Upper lobe of right lung (tissue), 1 donor: ENCODE data around the gene CD1D. TPM values are rescaled to one million over a fixed set of nuclear protein-coding genes. Genes with fewer than 3 reads are reported as not detected.
"Not testable (repeated sequence)": the region's sequence is repeated elsewhere in the genome, so short reads cannot be mapped to it uniquely, and the experiment has no call there.

ENCODE experiments used
- ATAC-seq: fragments of 200-7000 bp; cut with Tn5 transposase; one replicate; pipeline ENCODE4 v1.9.1; 2020; ENCODE audit warnings: mild to moderate bottlenecking, moderate library complexity
- DNase-seq: peaks from one replicate; pipeline ENCODE4 v3.0.0-alpha.2; 2020
- H3K27ac ChIP-seq: fragments of 200-600 bp; one replicate; pipeline ENCODE4 v1.8.0; 2022
- H3K27me3 ChIP-seq: fragments of 200-600 bp; one replicate; pipeline ENCODE4 v1.8.0; 2022; ENCODE audit warnings: mild to moderate bottlenecking
- H3K36me3 ChIP-seq: fragments of 200-600 bp; one replicate; pipeline ENCODE4 v1.8.0; 2022
- H3K4me1 ChIP-seq: fragments of 200-600 bp; one replicate; pipeline ENCODE4 v1.8.0; 2022
- H3K4me3 ChIP-seq: fragments of 200-600 bp; one replicate; pipeline ENCODE4 v1.8.0; 2022; ENCODE audit warnings: mild to moderate bottlenecking
- H3K9me3 ChIP-seq: fragments of 200-600 bp; one replicate; pipeline ENCODE4 v1.8.0; 2022
- CTCF ChIP-seq: fragments of 200-600 bp; IDR thresholded peaks from one replicate; pipeline ENCODE4 v1.8.0; 2022; ENCODE audit warnings: antibody characterized with exemption
- intact Hi-C: fragments of 100-400 bp; cut with DNase I; formaldehyde crosslinking; loops from one replicate; pipeline ENCODE4 v1.11.0; 2022
- total RNA-seq: library from RNA; stranded (reverse); fragmentation: NEBNext Ultra II Directional; extraction: Animal tissue kit (Norgen Biotek cat#: 25700); gene quantifications from one replicate; pipeline ENCODE4 v1.2.1, GENCODE V29; 2021
- donor health status: DM: no; HTN: yes; CAD: no; lungs with severe emphysema.

Gene CD1D
- total RNA-seq, 1 donor from 2014 or later = 5.3 TPM

GRCh38 chr1:158208586-158209116 is 28.0 kb downstream of the CD1D start:
- intact Hi-C loops = no loop called here
- H3K27ac ChIP-seq = no peak overlapping the region

GRCh38 chr1:158212320-158212719 is 31.6 kb downstream of the CD1D start:
- H3K4me3 ChIP-seq = no peak overlapping the region
- H3K36me3 ChIP-seq = no peaks in the 10 kb centered on the region
- H3K27me3 ChIP-seq = peaks cover 13% of the 10 kb centered on the region
- no peak overlapping the region for H3K27ac ChIP-seq
- TF ChIP-seq CTCF = no peak
- DNase-seq (no peak), ATAC-seq (no peak)
- intact Hi-C loops = no loop called here
- no peaks in the 10 kb centered on the region for H3K9me3 ChIP-seq
- H3K4me1 ChIP-seq = no peaks in the 10 kb centered on the region

More at GRCh38 chr1:158208586-158209116, 28.0 kb downstream of the CD1D start:
- no peaks in the 10 kb centered on the region for H3K9me3 ChIP-seq
- no peak for TF ChIP-seq CTCF
- H3K4me1 ChIP-seq = peaks cover 8% of the 10 kb centered on the region
- DNase-seq = no peak
- H3K4me3 ChIP-seq = no peak overlapping the region
- peaks cover 7% of the 10 kb centered on the region for H3K27me3 ChIP-seq
- ATAC-seq = no peak
- no peaks in the 10 kb centered on the region for H3K36me3 ChIP-seq

GRCh38 chr1:158223445-158223844 is 42.8 kb downstream of the CD1D start:
- H3K36me3 ChIP-seq, H3K9me3 ChIP-seq, intact Hi-C loops, H3K27ac ChIP-seq, H3K4me3 ChIP-seq, ATAC-seq, H3K27me3 ChIP-seq, DNase-seq, H3K4me1 ChIP-seq: not testable (repeated sequence)

GRCh38 chr1:158227904-158228623 is 47.4 kb downstream of the CD1D start:
- H3K4me3 ChIP-seq = no peak overlapping the region
- ATAC-seq = peak; percentile 93
- H3K36me3 ChIP-seq = no peaks in the 10 kb centered on the region
- H3K27me3 ChIP-seq = no peaks in the 10 kb centered on the region
- no peaks in the 10 kb centered on the region for H3K9me3 ChIP-seq
- H3K4me1 ChIP-seq = no peaks in the 10 kb centered on the region
- intact Hi-C loops = no loop called here
- no peak for DNase-seq
- H3K27ac ChIP-seq = no peak overlapping the region
- TF ChIP-seq CTCF = no peak

Other genes starting within 250 kb of the CD1D start
- gene KIRREL1, start 187.2 kb upstream of the CD1D start, total RNA-seq = 40.8 TPM
- 1.5 TPM for gene CD1A, start 73.5 kb downstream of the CD1D start, total RNA-seq
- 6.7 TPM for gene CD1C, start 109.0 kb downstream of the CD1D start, total RNA-seq
- gene CD1B, start 150.6 kb downstream of the CD1D start, total RNA-seq = 0.61 TPM
- 3.8 TPM for gene CD1E, start 173.0 kb downstream of the CD1D start, total RNA-seq
- gene OR10T2, start 218.6 kb downstream of the CD1D start, total RNA-seq = not detected
- not detected for gene OR10K2, start 245.3 kb downstream of the CD1D start, total RNA-seq